NCI-H146 treated with DMSO at 0.1 percent for 48 hours (cell line): ENCODE data around the gene CPNE5.
"Not testable (repeated sequence)": the region's sequence is repeated elsewhere in the genome, so short reads cannot be mapped to it uniquely, and the experiment has no call there.

Source experiments
- DNase-seq: peaks from one replicate; lab custom pipeline; 2025; ENCODE audit not compliant: unreplicated experiment; lab: John Stamatoyannopoulos, UW

The CPNE5 gene

GRCh38 chr6:36728289-36729160 is 110.7 kb downstream of the CPNE5 start:
- no peak for DNase-seq

DNA sequence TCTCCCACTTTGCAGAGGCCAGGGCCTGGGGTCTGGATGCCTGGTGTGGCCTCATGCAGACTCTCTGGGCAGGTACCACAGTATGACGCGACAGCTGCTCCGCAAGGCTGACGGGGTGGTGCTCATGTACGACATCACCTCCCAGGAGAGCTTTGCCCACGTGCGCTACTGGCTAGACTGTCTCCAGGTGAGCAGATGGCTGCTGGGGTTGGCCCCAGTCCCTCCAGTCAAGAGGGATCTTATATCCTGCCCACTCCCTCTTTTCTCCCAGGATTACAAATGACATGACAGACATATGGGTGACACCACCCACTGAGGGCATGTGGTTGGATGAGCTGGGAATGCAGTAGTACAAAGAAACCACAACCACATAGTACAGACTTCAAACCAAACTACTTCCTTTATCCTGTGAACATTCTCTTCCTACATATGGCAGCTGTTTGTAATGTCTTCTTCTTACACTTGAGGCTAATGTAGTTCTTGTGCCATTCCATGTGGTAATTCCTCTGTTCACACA is 111.7 kb downstream of the CPNE5 start:
- DNase-seq: no peak

GRCh38 chr6:36725581-36725980 is 113.7 kb downstream of the CPNE5 start:
- DNase-seq: no peak

GRCh38 chr6:36724514-36725390 is 114.5 kb downstream of the CPNE5 start:
- peak; percentile 67 for DNase-seq

DNA sequence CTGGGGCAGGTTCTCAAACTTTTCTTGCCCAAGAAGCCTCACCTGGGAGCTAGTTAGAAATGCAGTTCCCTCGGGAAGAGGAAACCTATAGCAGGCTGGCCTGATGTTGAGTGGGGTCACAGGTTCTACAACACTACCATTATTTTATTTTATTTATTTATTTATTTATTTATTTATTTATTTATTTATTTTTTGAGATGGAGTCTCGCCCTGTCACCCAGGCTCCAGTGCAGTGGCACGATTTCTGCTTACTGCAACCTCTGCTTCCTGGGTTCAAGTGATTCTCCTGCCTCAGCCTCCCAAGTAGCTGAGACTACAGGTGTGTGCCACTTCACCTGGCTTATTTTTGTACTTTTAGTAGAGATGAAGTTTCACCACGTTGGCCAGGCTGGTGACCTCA is 115.3 kb downstream of the CPNE5 start:
- not testable (repeated sequence) for DNase-seq

DNA sequence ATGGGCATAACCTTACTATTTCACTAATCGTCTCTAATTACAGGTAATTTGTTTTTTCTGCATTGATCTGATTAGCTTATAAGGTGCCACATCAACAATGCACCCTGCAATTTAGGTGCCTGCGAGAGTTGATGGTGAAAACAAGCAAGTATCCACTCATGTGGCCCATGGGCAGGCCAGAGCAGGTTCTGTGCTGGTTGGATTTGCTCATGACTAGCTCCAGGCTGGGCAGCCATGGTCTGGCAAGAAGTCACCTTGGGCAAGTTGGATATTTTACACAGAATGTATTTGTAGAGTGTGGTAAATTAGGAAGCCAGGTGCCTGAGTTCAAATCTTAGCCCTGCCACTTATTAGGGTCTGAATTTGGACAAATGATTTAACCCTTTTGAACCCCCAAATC is 116.4 kb downstream of the CPNE5 start:
- DNase-seq: no peak

- no peak for DNase-seq
These were observed 116.9 kb downstream of the CPNE5 start for GRCh38 chr6:36722365-36722764.

DNA sequence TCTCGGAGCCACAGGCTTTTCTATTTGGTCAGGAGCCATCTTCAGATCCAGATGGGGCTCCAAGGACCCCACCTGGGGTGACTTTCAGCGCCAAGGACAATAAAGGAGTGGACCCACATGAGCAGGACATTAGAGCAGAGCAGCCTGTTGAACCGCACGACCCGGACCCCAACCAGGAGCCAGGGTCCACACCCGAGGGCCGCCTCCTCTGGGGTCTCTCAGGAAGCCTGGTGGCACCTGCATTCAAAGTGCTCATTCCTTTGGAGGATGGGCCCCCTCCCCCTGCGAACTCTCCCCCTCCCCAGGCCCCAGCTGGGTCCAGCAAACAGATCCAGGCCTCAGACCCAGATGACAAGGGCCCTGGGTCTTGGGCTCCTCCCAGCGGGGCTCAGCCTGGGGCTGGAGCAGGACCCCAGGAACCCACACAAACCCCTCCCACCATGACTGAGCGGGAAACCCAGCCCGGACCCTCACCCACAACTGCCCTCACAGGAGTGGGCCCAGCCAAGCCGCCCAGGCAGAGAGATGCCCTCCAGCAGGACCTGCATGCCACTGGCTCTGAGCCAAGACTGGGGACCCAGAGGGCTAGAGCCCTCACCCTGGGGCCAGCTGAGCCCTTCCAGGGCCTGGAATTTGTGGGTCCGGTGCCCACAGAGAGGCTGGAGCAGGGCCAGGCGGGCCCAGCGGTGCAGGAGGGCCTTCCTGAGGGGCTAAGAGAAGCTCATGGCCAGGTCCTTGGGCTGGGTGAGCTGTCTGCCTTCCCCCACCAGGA is 117.7 kb downstream of the CPNE5 start:
- DNase-seq: no peak

GRCh38 chr6:36720251-36721141 is 118.7 kb downstream of the CPNE5 start:
- no peak for DNase-seq

GRCh38 chr6:36719126-36719525 is 120.1 kb downstream of the CPNE5 start:
- DNase-seq: no peak

- DNase-seq: no peak
These were observed 120.7 kb downstream of the CPNE5 start for GRCh38 chr6:36718560-36718959.

DNA sequence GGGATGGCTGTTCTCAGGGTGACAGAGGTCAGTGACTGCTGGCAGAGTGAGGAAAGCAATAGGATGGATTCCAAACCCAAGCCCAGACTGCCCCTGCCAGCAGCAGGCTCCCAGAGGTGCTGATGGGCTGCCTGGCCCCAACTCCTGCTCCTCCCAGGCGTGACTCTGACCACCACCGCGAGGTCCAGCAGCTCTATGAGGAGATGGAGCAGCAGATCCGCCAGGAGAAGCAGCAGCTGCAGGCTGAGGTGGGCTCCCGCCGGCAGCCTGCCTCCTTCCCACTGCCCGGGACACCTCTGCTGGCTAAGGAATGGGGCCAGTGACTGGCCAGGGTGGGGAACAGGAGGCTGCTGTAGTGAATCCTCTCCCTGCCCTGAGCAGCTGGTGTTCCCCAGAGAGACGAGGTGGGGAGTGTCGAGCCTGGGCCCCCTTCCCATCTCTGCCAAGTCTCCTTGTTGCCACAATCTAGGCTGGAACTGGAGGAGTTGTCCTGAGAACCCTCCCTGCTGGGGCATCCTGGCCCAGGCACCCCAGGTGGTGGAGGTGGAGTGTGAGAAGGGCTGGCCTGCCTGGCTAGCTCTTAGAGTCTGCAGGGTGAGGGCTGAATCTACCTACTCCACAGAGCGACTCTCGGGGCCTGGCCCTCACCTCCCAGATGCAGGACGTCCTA is 121.2 kb downstream of the CPNE5 start:
- no peak for DNase-seq

GRCh38 chr6:36717231-36717825 is 121.9 kb downstream of the CPNE5 start:
- DNase-seq: no peak

GRCh38 chr6:36716476-36717093 is 122.7 kb downstream of the CPNE5 start:
- no peak for DNase-seq

DNA sequence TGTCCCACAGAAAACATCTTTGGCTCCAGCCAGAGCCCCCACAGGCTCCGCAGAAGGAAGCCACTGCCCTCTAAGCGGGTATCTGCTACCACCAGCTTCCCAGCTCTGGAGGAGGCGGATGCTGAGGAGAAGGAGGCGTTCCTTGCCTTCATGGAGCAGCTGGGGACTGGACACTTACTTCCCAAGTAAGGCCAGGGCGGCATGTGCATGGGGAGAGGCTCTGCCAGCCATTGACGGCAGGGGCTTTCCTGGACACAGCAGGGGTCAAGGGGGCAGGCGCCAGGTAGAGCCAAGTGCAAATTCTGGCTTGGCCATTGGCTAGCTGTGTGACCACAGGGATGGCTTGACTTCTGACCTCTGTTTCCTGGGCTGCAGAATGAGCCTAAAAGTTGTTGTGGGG is 123.8 kb downstream of the CPNE5 start:
- DNase-seq: no peak

DNA sequence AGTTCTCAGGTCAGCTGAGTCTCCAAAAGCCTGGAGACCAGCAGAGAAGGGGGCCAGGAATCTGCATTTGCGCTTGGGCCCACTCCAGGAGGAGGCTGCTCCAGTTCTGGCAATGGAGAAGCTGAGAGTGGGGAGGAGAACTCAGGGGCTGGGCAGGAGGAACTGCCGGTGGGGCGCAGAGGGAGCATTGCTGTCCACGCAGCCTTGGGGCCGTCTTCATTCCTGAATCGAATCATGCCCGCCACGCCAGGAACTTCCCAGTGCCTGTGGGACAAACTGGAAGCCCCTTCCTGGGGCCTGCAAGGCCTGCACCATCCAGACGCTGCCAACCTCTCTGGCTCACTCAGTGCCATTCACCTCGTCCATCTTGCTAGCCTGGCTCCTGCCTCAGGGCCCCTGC is 124.7 kb downstream of the CPNE5 start:
- no peak for DNase-seq

DNA sequence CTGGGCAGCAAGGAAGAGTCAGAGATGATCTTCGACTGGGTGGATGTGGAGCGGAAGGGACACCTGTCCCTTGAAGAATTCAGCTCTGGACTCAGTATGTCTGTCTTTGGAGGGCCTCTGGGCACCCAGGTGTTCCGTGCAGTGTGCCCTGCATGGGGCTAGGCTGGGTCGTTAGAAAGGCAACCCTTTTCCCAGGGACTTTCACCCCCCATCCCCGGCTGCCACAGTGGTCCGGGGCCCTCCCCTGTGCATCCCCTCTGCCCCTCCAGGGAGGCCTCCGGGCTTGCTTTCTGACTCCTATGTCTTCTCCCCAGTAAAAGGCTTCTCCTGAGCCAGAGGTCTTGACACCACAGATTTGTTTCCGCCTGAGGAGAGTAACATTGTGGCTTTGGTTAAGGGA is 125.4 kb downstream of the CPNE5 start:
- no peak for DNase-seq

DNA sequence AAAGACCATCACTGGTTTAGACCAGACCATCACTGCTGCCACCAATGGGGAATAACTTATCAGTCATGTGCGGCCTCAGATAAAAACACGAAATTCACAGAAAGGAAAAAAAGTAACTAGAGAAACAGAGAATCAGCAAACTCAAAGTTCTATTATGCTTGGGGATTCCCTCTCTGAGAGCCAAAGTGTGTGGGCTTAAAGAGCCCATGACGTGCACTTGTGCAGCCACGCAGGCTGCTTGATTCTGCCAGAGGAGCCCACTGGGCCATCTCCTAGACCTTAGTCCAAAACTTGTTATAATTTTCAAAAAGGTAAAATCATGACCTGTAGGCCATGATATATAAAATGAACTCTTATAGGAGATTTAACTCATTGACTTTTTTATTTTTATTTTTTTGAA is 126.4 kb downstream of the CPNE5 start:
- no peak for DNase-seq

DNA sequence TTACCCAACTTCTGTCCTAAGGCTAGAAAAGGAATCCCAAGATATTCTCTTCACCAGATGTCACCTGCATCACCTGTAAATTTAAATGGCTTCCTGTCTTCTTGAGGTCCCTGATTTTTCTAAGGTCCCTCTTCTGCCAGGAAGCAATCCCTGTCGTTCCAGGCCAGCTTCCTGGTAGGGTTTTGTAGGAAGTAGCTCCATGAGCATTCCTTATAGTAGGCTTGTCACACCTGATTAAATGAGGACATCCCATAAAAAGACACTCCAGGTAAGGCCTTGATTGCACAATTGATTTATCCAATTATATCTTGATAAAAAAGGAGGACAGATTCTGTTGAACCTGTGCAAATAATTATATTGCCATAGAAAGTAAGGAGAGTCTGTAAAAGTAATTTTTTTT is 132.9 kb downstream of the CPNE5 start:
- DNase-seq: no peak
